ENCODE results near the gene WFS1.

Gene WFS1

GRCh38 chr4:6253961-6254360 is 15.7 kb upstream of the WFS1 start:
- no peak for TF ChIP-seq CTCF (IDR thresholded peaks at IDR 0.05; ENCODE audit: low read depth, low read length)
- H3K4me3 ChIP-seq (ENCODE audit: low read depth, low read length) = no peak overlapping the region

GRCh38 chr4:6256141-6256540 is 13.5 kb upstream of the WFS1 start:
- TF ChIP-seq CTCF (IDR thresholded peaks at IDR 0.05; ENCODE audit: low read depth, low read length) = no peak
- H3K4me3 ChIP-seq (ENCODE audit: low read depth, low read length) = no peak overlapping the region

GRCh38 chr4:6257247-6258025 is 12.2 kb upstream of the WFS1 start:
- H3K4me3 ChIP-seq (ENCODE audit: low read depth, low read length) = no peak overlapping the region
- TF ChIP-seq CTCF (IDR thresholded peaks at IDR 0.05; ENCODE audit: low read depth, low read length) = no peak

GRCh38 chr4:6258026-6258360 is 11.7 kb upstream of the WFS1 start:
- H3K4me3 ChIP-seq (ENCODE audit: low read depth, low read length) = no peak overlapping the region
- no peak for TF ChIP-seq CTCF (IDR thresholded peaks at IDR 0.05; ENCODE audit: low read depth, low read length)

GRCh38 chr4:6258741-6259140 is 10.9 kb upstream of the WFS1 start:
- H3K4me3 ChIP-seq (ENCODE audit: low read depth, low read length) = no peak overlapping the region
- no peak for TF ChIP-seq CTCF (IDR thresholded peaks at IDR 0.05; ENCODE audit: low read depth, low read length)

GRCh38 chr4:6259886-6260285 is 9.8 kb upstream of the WFS1 start:
- H3K4me3 ChIP-seq (ENCODE audit: low read depth, low read length) = no peak overlapping the region
- TF ChIP-seq CTCF (IDR thresholded peaks at IDR 0.05; ENCODE audit: low read depth, low read length) = no peak

GRCh38 chr4:6262176-6262575 is 7.5 kb upstream of the WFS1 start:
- TF ChIP-seq CTCF (IDR thresholded peaks at IDR 0.05; ENCODE audit: low read depth, low read length) = no peak
- H3K4me3 ChIP-seq (ENCODE audit: low read depth, low read length) = no peak overlapping the region
